ENCODE measurements around the gene SLAMF1. TPM values are rescaled to one million over a fixed set of nuclear protein-coding genes. Genes with fewer than 3 reads are reported as not detected.

SLAMF1 gene
- total RNA-seq, 1 experiment from 2014 or later, result not detected

GRCh38 chr1:160671603-160672517 lies 25.0 kb upstream of the SLAMF1 start:
- DNase-seq, result no peak
- H3K27me3 ChIP-seq, result no peaks in the 10 kb centered on the region
- no peaks in the 10 kb centered on the region for H3K36me3 ChIP-seq
- H3K9me3 ChIP-seq (replicated peaks), result no peaks in the 10 kb centered on the region
- H3K4me1 ChIP-seq, result no peaks in the 10 kb centered on the region
- H3K27ac ChIP-seq, result no peak overlapping the region
- no peak overlapping the region for H3K4me3 ChIP-seq

- H3K9me3 ChIP-seq (replicated peaks), result no peaks in the 10 kb centered on the region
- no peak overlapping the region for H3K27ac ChIP-seq
- no peaks in the 10 kb centered on the region for H3K36me3 ChIP-seq
- DNase-seq, result no peak
- no peaks in the 10 kb centered on the region for H3K27me3 ChIP-seq
- H3K4me1 ChIP-seq, result no peaks in the 10 kb centered on the region
- no peak overlapping the region for H3K4me3 ChIP-seq
Observed at GRCh38 chr1:160670701-160671100, 23.9 kb upstream of the SLAMF1 start.

GRCh38 chr1:160669802-160670201 lies 23.0 kb upstream of the SLAMF1 start:
- no peak overlapping the region for H3K4me3 ChIP-seq
- no peak overlapping the region for H3K27ac ChIP-seq

GRCh38 chr1:160669276-160669675 lies 22.4 kb upstream of the SLAMF1 start:
- H3K36me3 ChIP-seq, result no peaks in the 10 kb centered on the region
- DNase-seq, result no peak
- H3K27me3 ChIP-seq, result no peaks in the 10 kb centered on the region
- no peak overlapping the region for H3K4me3 ChIP-seq
- H3K27ac ChIP-seq, result no peak overlapping the region
- H3K9me3 ChIP-seq (replicated peaks), result no peaks in the 10 kb centered on the region
- no peaks in the 10 kb centered on the region for H3K4me1 ChIP-seq

More at GRCh38 chr1:160669802-160670201, 23.0 kb upstream of the SLAMF1 start:
- H3K36me3 ChIP-seq, result no peaks in the 10 kb centered on the region
- no peaks in the 10 kb centered on the region for H3K4me1 ChIP-seq
- no peak for DNase-seq
- H3K9me3 ChIP-seq (replicated peaks), result no peaks in the 10 kb centered on the region
- no peaks in the 10 kb centered on the region for H3K27me3 ChIP-seq

- Histone ChIP-seq H3K27ac (no peak overlapping the region), H3K27me3 (no peaks in the 10 kb centered on the region), H3K4me1 (no peaks in the 10 kb centered on the region), H3K9me3 (replicated peaks) (no peaks in the 10 kb centered on the region), H3K4me3 (no peak overlapping the region), H3K36me3 (no peaks in the 10 kb centered on the region)
- no peak for DNase-seq
Observed at GRCh38 chr1:160667896-160668295, 21.1 kb upstream of the SLAMF1 start.

GRCh38 chr1:160666079-160666442 lies 19.2 kb upstream of the SLAMF1 start:
- H3K4me3 ChIP-seq, result no peak overlapping the region
- H3K4me1 ChIP-seq, result no peaks in the 10 kb centered on the region
- H3K36me3 ChIP-seq, result no peaks in the 10 kb centered on the region
- no peak for DNase-seq
- no peaks in the 10 kb centered on the region for H3K27me3 ChIP-seq
- no peaks in the 10 kb centered on the region for H3K9me3 ChIP-seq (replicated peaks)
- H3K27ac ChIP-seq, result no peak overlapping the region

- Histone ChIP-seq H3K36me3 (no peaks in the 10 kb centered on the region), H3K9me3 (replicated peaks) (no peaks in the 10 kb centered on the region), H3K27me3 (no peaks in the 10 kb centered on the region), H3K4me3 (no peak overlapping the region), H3K27ac (no peak overlapping the region), H3K4me1 (no peaks in the 10 kb centered on the region)
- DNase-seq, result no peak
Observed at GRCh38 chr1:160665330-160666078, 18.7 kb upstream of the SLAMF1 start.

GRCh38 chr1:160664573-160665051 lies 17.8 kb upstream of the SLAMF1 start:
- Histone ChIP-seq H3K36me3 (no peaks in the 10 kb centered on the region), H3K4me1 (no peaks in the 10 kb centered on the region), H3K27me3 (no peaks in the 10 kb centered on the region), H3K9me3 (replicated peaks) (no peaks in the 10 kb centered on the region), H3K27ac (no peak overlapping the region), H3K4me3 (no peak overlapping the region)
- no peak for DNase-seq

- Histone ChIP-seq H3K27me3 (no peaks in the 10 kb centered on the region), H3K4me3 (no peak overlapping the region), H3K9me3 (replicated peaks) (no peaks in the 10 kb centered on the region), H3K36me3 (no peaks in the 10 kb centered on the region), H3K4me1 (no peaks in the 10 kb centered on the region), H3K27ac (no peak overlapping the region)
- no peak for DNase-seq
Observed at GRCh38 chr1:160662910-160663309, 16.1 kb upstream of the SLAMF1 start.

- no peaks in the 10 kb centered on the region for H3K36me3 ChIP-seq
- H3K27ac ChIP-seq, result no peak overlapping the region
- H3K4me3 ChIP-seq, result no peak overlapping the region
- H3K9me3 ChIP-seq (replicated peaks), result no peaks in the 10 kb centered on the region
- no peak for DNase-seq
- H3K4me1 ChIP-seq, result no peaks in the 10 kb centered on the region
- no peaks in the 10 kb centered on the region for H3K27me3 ChIP-seq
Observed at GRCh38 chr1:160659566-160659965, 12.7 kb upstream of the SLAMF1 start.

- no peak for DNase-seq
Observed at GRCh38 chr1:160658814-160659193, 12.0 kb upstream of the SLAMF1 start.

GRCh38 chr1:160658162-160658813 lies 11.4 kb upstream of the SLAMF1 start:
- Histone ChIP-seq H3K4me1 (no peaks in the 10 kb centered on the region), H3K36me3 (no peaks in the 10 kb centered on the region)
- no peak for DNase-seq

More at GRCh38 chr1:160658814-160659193, 12.0 kb upstream of the SLAMF1 start:
- Histone ChIP-seq H3K9me3 (replicated peaks) (no peaks in the 10 kb centered on the region), H3K27me3 (no peaks in the 10 kb centered on the region), H3K4me1 (no peaks in the 10 kb centered on the region), H3K27ac (no peak overlapping the region), H3K36me3 (no peaks in the 10 kb centered on the region), H3K4me3 (no peak overlapping the region)

GRCh38 chr1:160657250-160657781 lies 10.5 kb upstream of the SLAMF1 start:
- Histone ChIP-seq H3K27ac (no peak overlapping the region), H3K27me3 (no peaks in the 10 kb centered on the region), H3K4me3 (no peak overlapping the region), H3K4me1 (no peaks in the 10 kb centered on the region), H3K9me3 (replicated peaks) (no peaks in the 10 kb centered on the region), H3K36me3 (no peaks in the 10 kb centered on the region)
- no peak for DNase-seq

More at GRCh38 chr1:160658162-160658813, 11.4 kb upstream of the SLAMF1 start:
- H3K27ac ChIP-seq, result no peak overlapping the region
- no peaks in the 10 kb centered on the region for H3K27me3 ChIP-seq
- H3K4me3 ChIP-seq, result no peak overlapping the region
- no peaks in the 10 kb centered on the region for H3K9me3 ChIP-seq (replicated peaks)

GRCh38 chr1:160656737-160657136 lies 9.9 kb upstream of the SLAMF1 start:
- H3K36me3 ChIP-seq, result no peaks in the 10 kb centered on the region
- no peak overlapping the region for H3K4me3 ChIP-seq
- H3K27ac ChIP-seq, result no peak overlapping the region
- no peak for DNase-seq
- H3K9me3 ChIP-seq (replicated peaks), result no peaks in the 10 kb centered on the region
- H3K27me3 ChIP-seq, result no peaks in the 10 kb centered on the region
- H3K4me1 ChIP-seq, result no peaks in the 10 kb centered on the region; the same call in 1 of the 2 replicates
